H1 (cell line): ENCODE data around the gene ELAVL1. TPM values are rescaled to one million over a fixed set of nuclear protein-coding genes. Genes with fewer than 3 reads are reported as not detected.

Experiments
- CTCF ChIA-PET: fragments of 300-600 bp; sonication (Branson Sonifier 250); formaldehyde crosslinking; loops from one replicate; lab custom pipeline; 2021; ENCODE audit not compliant: partially characterized antibody; lab: Charles Lee
- POLR2A ChIA-PET: fragments of 300-600 bp; sonication (Branson Sonifier 250); formaldehyde crosslinking; loops from one replicate; lab custom pipeline; 2021; ENCODE audit warnings: inconsistent platforms; ENCODE audit not compliant: partially characterized antibody; lab: Charles Lee
- DNase-seq, 2 experiments: peaks; one replicate each; pipeline versions ENCODE4 v3.0.0 to v3.0.0-alpha.2; 2010 to 2022; ENCODE audit warnings: low spot score in 2 of 2, low read depth in 1 of 2, mixed read lengths in 1 of 2
- FAIRE-seq: peaks from 2 replicates; lab custom pipeline; 2011; peaks lifted over from hg19 to GRCh38; lab: Jason Lieb, UNC
- H2AFZ ChIP-seq: 2 replicates; pipeline ENCODE4 v1.8.1; 2012; ENCODE audit warnings: low read length, inconsistent platforms
- H2AK5ac ChIP-seq: 2 replicates; pipeline ENCODE4 v1.6.1; 2013; ENCODE audit warnings: low read depth, low read length
- H2BK120ac ChIP-seq: replicated peaks from 2 replicates; pipeline ENCODE3; 2013; ENCODE audit warnings: low read depth, low read length, inconsistent platforms
- H2BK12ac ChIP-seq: 2 replicates; pipeline ENCODE4 v1.6.1; 2013; ENCODE audit warnings: low read depth, low read length
- H2BK15ac ChIP-seq: 2 replicates; pipeline ENCODE4 v1.6.1; 2013; ENCODE audit warnings: low read length
- H2BK20ac ChIP-seq: 2 replicates; pipeline ENCODE4 v1.6.1; 2013; ENCODE audit warnings: low read length
- H2BK5ac ChIP-seq: 2 replicates; pipeline ENCODE4 v1.6.1; 2013; ENCODE audit warnings: low read depth, low read length
- H3K14ac ChIP-seq: 2 replicates; pipeline ENCODE4 v1.6.1; 2013; ENCODE audit warnings: inconsistent platforms; ENCODE audit not compliant: insufficient read length
- H3K18ac ChIP-seq: 2 replicates; pipeline ENCODE4 v1.6.1; 2013; ENCODE audit warnings: low read length; ENCODE audit errors: extremely low read depth
- H3K23ac ChIP-seq: 2 replicates; pipeline ENCODE4 v1.6.1; 2013; ENCODE audit warnings: inconsistent platforms; ENCODE audit not compliant: insufficient read length
- H3K23me2 ChIP-seq: 2 replicates; pipeline ENCODE4 v1.6.1; 2013; ENCODE audit warnings: low read depth, low read length
- H3K27ac ChIP-seq: 2 replicates; pipeline ENCODE4 v1.6.1; 2011; ENCODE audit warnings: low read depth, low read length, inconsistent platforms
- H3K27me3 ChIP-seq, 4 experiments: replicated peaks in 1 of 4; 1 replicate in 1 of 4; 2 replicates in 3 of 4; pipeline versions ENCODE4 v1.6.1 to v1.8.1; 2011 to 2013; ENCODE audit warnings: low read length in 3 of 4, mild to moderate bottlenecking in 3 of 4, inconsistent platforms in 2 of 4, mixed read lengths in 2 of 4, moderate library complexity in 1 of 4; ENCODE audit not compliant: control insufficient read depth in 3 of 4, insufficient read depth in 3 of 4; ENCODE audit errors: extremely low read depth in 1 of 4
- H3K36me3 ChIP-seq, 4 experiments: 2 replicates each; pipeline versions ENCODE4 v1.6.1 to v1.8.1; 2011 to 2013; ENCODE audit warnings: mild to moderate bottlenecking in 4 of 4, low read length in 3 of 4, moderate library complexity in 2 of 4, control low read depth in 1 of 4, inconsistent platforms in 1 of 4; ENCODE audit not compliant: insufficient read depth in 4 of 4, control insufficient read depth in 2 of 4
- H3K4ac ChIP-seq: replicated peaks from 2 replicates; pipeline ENCODE3; 2013; ENCODE audit warnings: low read length, low read depth, mixed read lengths, inconsistent platforms; ENCODE audit not compliant: insufficient read length
- H3K4me1 ChIP-seq, 4 experiments: replicated peaks in 1 of 4; 1 replicate in 1 of 4; 2 replicates in 3 of 4; pipeline versions ENCODE4 v1.6.1 to v1.8.1; 2011 to 2013; ENCODE audit warnings: low read length in 3 of 4, inconsistent platforms in 2 of 4, mixed read lengths in 1 of 4; ENCODE audit not compliant: insufficient read depth in 4 of 4, control insufficient read depth in 3 of 4
- H3K4me2 ChIP-seq, 2 experiments: 2 replicates each; pipeline versions ENCODE4 v1.6.1 to v1.8.1; 2011 to 2013; ENCODE audit warnings: low read depth in 2 of 2, low read length in 2 of 2, control low read depth in 1 of 2, inconsistent platforms in 1 of 2, mild to moderate bottlenecking in 1 of 2; ENCODE audit not compliant: insufficient read depth in 1 of 2
- H3K4me3 ChIP-seq, 4 experiments: fragments of 200-600, 300-600 bp in 1 of 4; sonication (generic), shearing (Covaris generic), sonication (Bioruptor Twin) in 1 of 4; 2 replicates each; pipeline versions ENCODE4 v1.5.1 to v1.8.1; 2011 to 2016; ENCODE audit warnings: low read length in 4 of 4, low read depth in 3 of 4, control low read depth in 2 of 4, inconsistent platforms in 2 of 4, mild to moderate bottlenecking in 2 of 4, mixed read lengths in 1 of 4, moderate library complexity in 1 of 4; ENCODE audit not compliant: insufficient read depth in 2 of 4; ENCODE audit errors: extremely low read depth in 1 of 4
- H3K56ac ChIP-seq: replicated peaks from 2 replicates; pipeline ENCODE3; 2013; ENCODE audit warnings: low read depth, mild to moderate bottlenecking, mixed read lengths, low read length, inconsistent platforms; ENCODE audit not compliant: insufficient read length
- H3K79me1 ChIP-seq: 2 replicates; pipeline ENCODE4 v1.6.1; 2013; ENCODE audit warnings: low read depth, low read length, control low read depth
- H3K79me2 ChIP-seq, 2 experiments: 2 replicates each; pipeline versions ENCODE4 v1.6.1 to v1.8.1; 2012 to 2013; ENCODE audit warnings: low read length in 2 of 2, mild to moderate bottlenecking in 2 of 2, inconsistent platforms in 1 of 2; ENCODE audit not compliant: insufficient read depth in 2 of 2, control insufficient read depth in 1 of 2
- H3K9ac ChIP-seq, 4 experiments: replicated peaks in 1 of 4; 1 replicate in 1 of 4; 2 replicates in 3 of 4; pipeline versions ENCODE4 v1.6.1 to v1.8.1; 2011 to 2013; ENCODE audit warnings: low read depth in 3 of 4, low read length in 3 of 4, control low read depth in 2 of 4, mild to moderate bottlenecking in 2 of 4, moderate library complexity in 2 of 4, inconsistent platforms in 1 of 4; ENCODE audit errors: extremely low read depth in 1 of 4
- H3K9me3 ChIP-seq, 2 experiments: 2 replicates each; pipeline versions ENCODE4 v1.6.1 to v1.8.1; 2012 to 2013; ENCODE audit warnings: mild to moderate bottlenecking in 2 of 2, moderate library complexity in 2 of 2, control low read depth in 1 of 2, inconsistent platforms in 1 of 2, low read depth in 1 of 2, low read length in 1 of 2, mixed read lengths in 1 of 2; ENCODE audit not compliant: insufficient read depth in 2 of 2
- H4K20me1 ChIP-seq, 2 experiments: replicated peaks in 1 of 2; 2 replicates each; pipeline versions ENCODE3 to v1.8.1; 2011 to 2013; ENCODE audit warnings: inconsistent platforms in 2 of 2, low read length in 2 of 2, mild to moderate bottlenecking in 1 of 2; ENCODE audit not compliant: insufficient read depth in 2 of 2, control insufficient read depth in 1 of 2
- H4K5ac ChIP-seq: 2 replicates; pipeline ENCODE4 v1.6.1; 2013; ENCODE audit warnings: low read length, low read depth, mixed read lengths, inconsistent platforms; ENCODE audit not compliant: insufficient read length
- H4K8ac ChIP-seq: 2 replicates; pipeline ENCODE4 v1.8.0; 2013; ENCODE audit warnings: mild to moderate bottlenecking, moderate library complexity, low read length, inconsistent platforms; ENCODE audit not compliant: insufficient read depth; ENCODE audit errors: extremely low read depth
- H4K91ac ChIP-seq: replicated peaks from 2 replicates; pipeline ENCODE3; 2013; ENCODE audit warnings: low read length, mixed read lengths, inconsistent platforms; ENCODE audit not compliant: insufficient read length
- JUN ChIP-seq: IDR thresholded peaks from 2 replicates; pipeline ENCODE4 v1.6.1; 2011; ENCODE audit warnings: low read depth, mild to moderate bottlenecking, improper control_type of control experiment, low read length
- POLR2AphosphoS5 ChIP-seq: IDR thresholded peaks from 2 replicates; pipeline ENCODE4 v1.6.1; 2011; ENCODE audit warnings: low read depth, low read length
- WGBS, 2 experiments: shearing (Covaris generic) in 1 of 2; methylation state at CpG; one replicate each; pipeline versions ENCODE4 v1.1.6 to v1.1.7; 2013 to 2015; ENCODE audit warnings: low lambda C conversion rate in 2 of 2, mixed read lengths in 2 of 2, inconsistent platforms in 1 of 2, low coverage in 1 of 2, missing lambda C conversion rate in 1 of 2; ENCODE audit not compliant: insufficient replicate concordance in 2 of 2, insufficient coverage in 1 of 2, insufficient read length in 1 of 2; ENCODE audit errors: extremely low coverage in 1 of 2, missing lambda C conversion rate in 1 of 2; 5-methylcytosine and 5-hydroxymethylcytosine counted together
- polyA plus RNA-seq, 7 experiments: library from polyadenylated mRNA; depleted of rRNA in 3 of 7; stranded (reverse) in 5 of 7; unstranded in 2 of 7; fragments of >200 nt in 5 of 7; fragments of 200-250 nt in 2 of 7; gene quantifications; 1 replicate in 5 of 7; 2 replicates in 1 of 7; 4 replicates in 1 of 7; pipeline versions ENCODE4 v1.2.1 to v1.2.3, GENCODE V29; 2011 to 2013; ENCODE audit warnings: missing spikeins in 2 of 7, mixed read lengths in 2 of 7
- total RNA-seq: library from RNA; stranded (reverse); fragmentation: NEBNext Ultra II Directional; extraction: Animal tissue kit (Norgen Biotek cat#: 25700); gene quantifications from 2 replicates; pipeline ENCODE4 v1.2.1, GENCODE V29; 2021

The ELAVL1 gene
- total and polyA plus RNA-seq, 2 of the 8 experiments (the other 6 are each of a cell fraction or from before 2014, with no cell fraction given): 56.7 to 163 TPM

GRCh38 chr19:7923295-7924191, 81.9 kb downstream of the ELAVL1 start:
- Histone ChIP-seq H3K4me1 (peaks cover 0 to 19% (median 7%) of the 10 kb centered on the region in 4 experiments; a peak in 5 of 7 replicates), H4K20me1 (peaks cover 10 to 20% of the 10 kb centered on the region in 2 experiments), H3K14ac (no peak overlapping the region), H3K27ac (no peak overlapping the region), H3K9ac (no peak overlapping the region), H2BK12ac (no peak overlapping the region), H3K23me2 (peaks cover 13% of the 10 kb centered on the region), H4K91ac (no peak overlapping the region), H2AFZ (no peak overlapping the region), H3K4ac (no peak overlapping the region), H2BK20ac (no peak overlapping the region), H4K8ac (no peak overlapping the region; the same call in 1 of the 2 replicates), H2AK5ac (no peak overlapping the region), H3K18ac (no peak overlapping the region), H3K9me3 (no peaks in the 10 kb centered on the region), H2BK120ac (no peak overlapping the region), H4K5ac (no peak overlapping the region), H2BK5ac (no peak overlapping the region), H3K4me3 (no peak overlapping the region), H3K27me3 (peaks cover 0 to 4% (median 4%) of the 10 kb centered on the region in 4 experiments; a peak in 5 of 7 replicates), H3K4me2 (no peak overlapping the region), H3K23ac (no peak overlapping the region), H2BK15ac (no peak overlapping the region), H3K56ac (no peak overlapping the region), H3K79me1 (no peaks in the 10 kb centered on the region), H3K36me3 (peaks cover 0 to 3% (median 0%) of the 10 kb centered on the region in 4 experiments; a peak in 2 of 8 replicates), H3K79me2 (no peaks in the 10 kb centered on the region)
- CTCF ChIA-PET: interaction anchor here (0.7 to 9.0 kb wide), 9 partner anchors 12 to 71 kb away, joined by 3 to 112 read pairs (median 3); no protein-coding TSS in a partner anchor
- no peak for FAIRE-seq
- 87% methylated on average over 27 of the region's 31 CpGs; no CpG with 5 or more reads in 1 of the 2 experiments for WGBS, 2 experiments
- POLR2A ChIA-PET: interaction anchor here (0.7 to 10.6 kb wide), 7 partner anchors 15 to 384 kb away, joined by 3 to 106 read pairs (median 4); partner anchors contain the start of gene TIMM44
- TF ChIP-seq POLR2AphosphoS5 (0 out of 2 replicates have a peak, but pooled peaks have one; percentile 40), JUN (no peak)
- DNase-seq: no peak
